Nephron (organoid): ENCODE data around the gene KCNMA1.

Experiments used
- H3K27ac Mint-ChIP-seq, 3 experiments: 2 replicates each; pipeline ENCODE4 v1.8.0; 2020; ENCODE audit warnings: mixed read lengths in 3 of 3, mild to moderate bottlenecking in 2 of 3, moderate library complexity in 1 of 3
- H3K27me3 Mint-ChIP-seq: 2 replicates; pipeline ENCODE4 v1.8.0; 2021; ENCODE audit warnings: low read depth, mild to moderate bottlenecking, moderate library complexity, mixed read lengths
- H3K36me3 Mint-ChIP-seq: 2 replicates; pipeline ENCODE4 v1.8.0; 2020; ENCODE audit warnings: low read depth, mixed read lengths
- H3K4me1 Mint-ChIP-seq: 2 replicates; pipeline ENCODE4 v1.8.0; 2020; ENCODE audit warnings: mixed read lengths
- H3K4me3 Mint-ChIP-seq, 3 experiments: 2 replicates each; pipeline ENCODE4 v1.8.0; 2020; ENCODE audit warnings: mild to moderate bottlenecking in 3 of 3, mixed read lengths in 3 of 3, moderate library complexity in 2 of 3
- H3K9me3 Mint-ChIP-seq: 2 replicates; pipeline ENCODE4 v1.8.0; 2020; ENCODE audit warnings: mixed read lengths
- CTCF ChIP-seq, 3 experiments: fragments of 200-600 bp; sonication (generic); IDR thresholded peaks; one replicate each; pipeline ENCODE4 v1.5.0; 2021; ENCODE audit warnings: antibody characterized with exemption in 3 of 3; ENCODE audit not compliant: unreplicated experiment in 3 of 3

Gene KCNMA1

DNA sequence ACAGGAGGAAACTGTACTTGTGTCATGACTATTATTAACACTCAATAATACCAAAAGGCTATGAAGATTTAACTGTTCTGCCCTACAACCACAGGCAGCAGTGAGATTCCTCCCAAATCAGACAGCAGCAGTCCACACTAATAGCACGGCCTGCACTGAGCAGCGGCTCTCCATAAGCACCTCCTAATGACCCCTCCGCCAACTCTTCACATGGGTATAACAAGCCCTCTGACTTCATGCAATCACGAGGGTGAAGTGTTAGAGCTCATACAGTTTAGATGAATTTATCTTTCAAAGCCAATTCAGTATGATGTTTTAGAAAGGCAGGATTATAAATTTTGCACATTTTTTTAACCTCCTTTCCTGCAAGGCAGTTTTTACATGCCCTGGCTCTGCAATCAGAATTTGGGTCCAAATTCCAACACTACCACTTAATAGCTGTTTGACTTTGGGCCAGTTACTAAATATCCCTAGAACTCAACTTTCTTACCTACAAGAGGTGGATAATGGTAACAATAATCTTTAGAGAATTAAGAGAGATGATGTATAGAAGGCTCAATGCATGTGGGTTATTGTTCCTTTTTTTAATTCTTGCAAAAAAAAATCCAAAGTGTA is 617.1 kb downstream of the KCNMA1 start:
- no peaks in the 10 kb centered on the region for H3K36me3 Mint-ChIP-seq
- peaks cover 37% of the 10 kb centered on the region for H3K4me1 Mint-ChIP-seq
- H3K9me3 Mint-ChIP-seq: no peaks in the 10 kb centered on the region
- peak overlapping the region; percentile 54 to 71 (median 60) for H3K27ac Mint-ChIP-seq
- peaks cover 4% of the 10 kb centered on the region for H3K27me3 Mint-ChIP-seq
- no peak overlapping the region for H3K4me3 Mint-ChIP-seq
- no peak for TF ChIP-seq CTCF (IDR thresholded peaks at IDR 0.05; ENCODE audit: unreplicated experiment in 3 of 3)

DNA sequence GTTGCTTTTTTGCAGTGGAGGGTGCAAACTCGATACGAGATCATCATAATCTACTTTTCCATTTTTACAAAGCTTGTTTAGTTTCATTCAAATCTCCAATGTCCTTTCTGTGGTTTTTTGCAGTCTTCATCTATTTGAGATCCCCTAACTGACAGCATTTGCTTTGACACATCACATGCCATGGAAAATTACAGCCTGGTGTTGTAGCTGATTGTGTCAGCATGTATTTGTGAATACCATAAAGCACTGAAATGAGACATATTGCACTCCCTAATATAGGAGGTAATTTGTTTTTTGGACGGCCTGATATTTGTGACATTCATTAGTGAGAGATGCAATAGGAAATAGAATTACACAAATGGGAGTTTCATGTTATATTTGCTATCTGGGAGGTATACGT is 620.8 kb downstream of the KCNMA1 start:
- Mint-ChIP-seq H3K27ac (peak overlapping the region; percentile 29 to 50 (median 39)), H3K36me3 (no peaks in the 10 kb centered on the region), H3K4me1 (peaks cover 16% of the 10 kb centered on the region), H3K4me3 (no peak overlapping the region), H3K27me3 (peaks cover 7% of the 10 kb centered on the region), H3K9me3 (no peaks in the 10 kb centered on the region)
- TF ChIP-seq CTCF (IDR thresholded peaks at IDR 0.05; ENCODE audit: unreplicated experiment in 3 of 3): no peak

GRCh38 chr10:77016278-77016815 is 621.3 kb downstream of the KCNMA1 start:
- peak overlapping the region in 1 of 3 experiments; percentile 39 for H3K27ac Mint-ChIP-seq
- no peak overlapping the region for H3K4me3 Mint-ChIP-seq
- H3K27me3 Mint-ChIP-seq: peaks cover 7% of the 10 kb centered on the region

GRCh38 chr10:77015360-77015759 is 622.2 kb downstream of the KCNMA1 start:
- Mint-ChIP-seq H3K27ac (no peak overlapping the region), H3K27me3 (peaks cover 7% of the 10 kb centered on the region), H3K4me3 (no peak overlapping the region), H3K4me1 (peaks cover 8% of the 10 kb centered on the region), H3K9me3 (no peaks in the 10 kb centered on the region), H3K36me3 (no peaks in the 10 kb centered on the region)
- TF ChIP-seq CTCF (IDR thresholded peaks at IDR 0.05; ENCODE audit: unreplicated experiment in 3 of 3): no peak

More at GRCh38 chr10:77016278-77016815, 621.3 kb downstream of the KCNMA1 start:
- Mint-ChIP-seq H3K4me1 (peaks cover 11% of the 10 kb centered on the region), H3K36me3 (no peaks in the 10 kb centered on the region), H3K9me3 (no peaks in the 10 kb centered on the region)
- no peak for TF ChIP-seq CTCF (IDR thresholded peaks at IDR 0.05; ENCODE audit: unreplicated experiment in 3 of 3)

DNA sequence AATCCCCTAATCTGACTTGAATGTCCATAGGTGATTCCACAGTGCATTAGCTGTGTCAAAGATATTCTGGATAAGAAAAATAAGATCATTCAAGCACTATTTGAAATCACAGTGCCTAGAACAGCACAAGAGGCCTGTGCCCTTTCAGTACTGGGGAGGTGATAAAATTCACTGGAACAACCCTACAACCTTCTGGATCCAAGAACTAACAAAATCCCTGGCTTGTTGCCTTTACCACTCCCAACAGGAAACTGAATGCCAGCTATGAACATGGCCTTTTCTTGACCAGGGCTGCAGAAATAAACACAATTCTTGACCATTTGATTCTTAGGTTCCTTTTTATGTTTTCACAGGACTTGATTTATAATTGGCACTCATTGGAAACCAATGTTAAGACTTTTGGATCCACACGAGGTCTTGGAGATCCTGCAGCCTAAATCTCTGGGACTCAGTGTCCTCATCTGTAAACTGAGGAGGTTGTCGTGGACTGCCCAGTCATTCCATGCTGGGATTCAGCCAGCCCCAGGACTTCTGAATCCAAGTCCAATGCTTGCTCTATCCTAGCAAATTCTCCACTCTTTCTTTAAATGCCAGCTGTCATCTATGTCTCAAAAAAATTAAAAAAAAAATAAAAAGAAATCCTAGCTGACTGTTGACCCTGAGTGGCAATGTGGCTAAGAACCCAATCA is 624.7 kb downstream of the KCNMA1 start:
- Mint-ChIP-seq H3K27ac (no peak overlapping the region), H3K27me3 (peaks cover 7% of the 10 kb centered on the region), H3K4me3 (no peak overlapping the region), H3K4me1 (peaks cover 15% of the 10 kb centered on the region), H3K36me3 (no peaks in the 10 kb centered on the region), H3K9me3 (no peaks in the 10 kb centered on the region)
- TF ChIP-seq CTCF (IDR thresholded peaks at IDR 0.05; ENCODE audit: unreplicated experiment in 3 of 3): no peak
